Tibial artery (tissue), 4 donors: ENCODE results near the gene TTLL11.

Source experiments
- DNase-seq, 2 donors: peaks; one replicate each; pipeline ENCODE4 v3.0.0-alpha.2; 2019
- H3K27ac ChIP-seq, 2 donors: fragments of 200-600 bp; sonication (generic) in 1 of 2; 1 replicate in 1 of 2; 2 replicates in 1 of 2; pipeline ENCODE4 v1.5.1; 2018 to 2019; ENCODE audit warnings: mild to moderate bottlenecking in 1 of 2
- H3K27me3 ChIP-seq, 2 donors: fragments of 200-600 bp; sonication (generic) in 1 of 2; one replicate each; pipeline versions ENCODE4 v1.5.1 to v1.6.0; 2016 to 2019
- H3K36me3 ChIP-seq, 3 donors: fragments of 200-600 bp; sonication (generic) in 2 of 3; one replicate each; pipeline ENCODE4 v1.5.1; 2016 to 2019; ENCODE audit warnings: mild to moderate bottlenecking in 2 of 3
- H3K4me1 ChIP-seq, 4 donors: fragments of 200-600 bp; sonication (generic) in 2 of 4; 1 replicate in 3 of 4; 2 replicates in 1 of 4; pipeline ENCODE4 v1.5.1; 2016 to 2019
- H3K4me3 ChIP-seq, 2 donors: fragments of 200-600 bp; sonication (generic) in 1 of 2; 1 replicate in 1 of 2; 2 replicates in 1 of 2; pipeline ENCODE4 v1.5.1; 2018 to 2019; ENCODE audit warnings: mild to moderate bottlenecking in 2 of 2
- H3K9me3 ChIP-seq, 3 donors: fragments of 200-600 bp; sonication (generic) in 1 of 3; one replicate each; pipeline ENCODE4 v1.5.1; 2016 to 2019
- CTCF ChIP-seq, 2 experiments: fragments of 200-600 bp in 1 of 2; fragments of 450-650 bp in 1 of 2; IDR thresholded peaks; one replicate each; pipeline ENCODE4 v1.5.1; 2017 to 2019; ENCODE audit warnings: antibody characterized with exemption in 2 of 2, mild to moderate bottlenecking in 1 of 2, moderate library complexity in 1 of 2
- intact Hi-C: fragments of 100-400 bp; cut with DNase I; formaldehyde crosslinking; loops from one replicate; pipeline ENCODE4 v1.15.0; 2023; ENCODE audit warnings: low total_unique reads

The TTLL11 gene

DNA sequence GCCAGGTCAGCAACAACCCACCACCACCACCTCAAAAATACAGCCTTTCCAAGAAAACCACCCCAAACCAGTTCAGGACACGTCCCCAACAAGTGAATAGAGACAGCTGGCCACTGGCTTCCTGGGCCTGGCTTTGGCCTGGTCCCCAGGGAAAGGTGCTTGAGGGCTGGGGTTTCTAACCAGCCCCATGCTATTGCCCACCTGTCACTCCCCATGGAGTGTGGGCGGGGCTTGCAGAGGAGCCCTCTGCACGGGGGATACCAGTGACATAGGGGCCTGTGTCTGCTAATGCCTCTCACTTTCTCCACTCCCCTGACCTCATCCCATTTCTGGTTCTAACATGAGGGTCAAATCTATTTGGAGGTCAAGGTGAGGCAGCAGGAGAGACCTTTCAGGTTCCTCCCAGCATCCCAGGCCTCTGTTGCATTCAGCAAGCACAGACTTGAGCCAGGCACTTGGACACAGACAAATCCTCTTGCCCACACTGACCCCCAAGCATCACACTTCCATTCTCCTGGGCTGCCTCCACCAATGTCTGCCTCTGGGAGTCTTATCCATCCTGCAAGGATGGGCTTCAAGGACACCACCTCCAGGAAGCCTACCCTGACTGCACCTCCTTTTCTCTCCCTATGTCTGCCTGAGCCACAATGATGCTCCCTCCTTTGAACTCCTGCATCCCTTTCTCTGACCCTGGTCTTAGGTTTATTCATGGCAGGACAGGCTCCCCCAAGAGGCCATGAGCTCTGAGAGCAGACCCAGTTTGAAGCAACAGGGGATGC is 16.1 kb upstream of the TTLL11 start:
- no peak for DNase-seq
- Histone ChIP-seq H3K4me3 (no peak overlapping the region), H3K9me3 (no peaks in the 10 kb centered on the region), H3K27me3 (no peaks in the 10 kb centered on the region), H3K36me3 (no peaks in the 10 kb centered on the region), H3K27ac (no peak overlapping the region), H3K4me1 (no peaks in the 10 kb centered on the region)
- intact Hi-C loops: no loop called here
- TF ChIP-seq CTCF (IDR thresholded peaks at IDR 0.05): no peak

DNA sequence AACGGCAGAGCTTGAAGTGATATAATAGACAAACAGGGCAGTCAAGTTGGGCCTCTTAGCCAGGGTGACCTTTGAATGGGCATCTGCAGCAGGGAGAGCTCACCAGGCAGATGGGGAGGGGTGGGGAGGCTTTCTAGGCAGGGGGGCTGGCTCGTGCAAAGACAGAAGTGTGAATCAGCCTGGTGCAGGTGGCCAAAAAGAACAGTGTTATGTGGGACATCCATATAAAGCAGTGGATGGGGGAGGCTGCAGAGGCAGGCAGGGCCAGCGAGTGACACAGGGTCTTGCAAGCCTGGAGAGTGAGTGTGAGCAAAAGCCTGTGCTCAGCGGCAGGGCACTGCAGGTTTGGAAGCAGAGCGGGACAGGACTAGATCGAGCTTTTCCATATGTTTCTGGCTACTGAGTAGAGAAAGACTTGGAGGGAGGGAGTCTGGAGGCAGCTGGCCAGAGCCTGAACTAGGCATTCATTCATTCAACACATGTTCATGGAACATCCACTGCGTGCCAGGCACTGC is 14.2 kb upstream of the TTLL11 start:
- Histone ChIP-seq H3K27ac (no peak overlapping the region), H3K4me3 (no peak overlapping the region), H3K27me3 (no peaks in the 10 kb centered on the region), H3K36me3 (no peaks in the 10 kb centered on the region), H3K9me3 (peaks cover 0 to 3% (median 0%) of the 10 kb centered on the region in 3 donors), H3K4me1 (no peaks in the 10 kb centered on the region)
- intact Hi-C loops: no loop called here
- no peak for TF ChIP-seq CTCF (IDR thresholded peaks at IDR 0.05)
- DNase-seq: no peak

GRCh38 chr9:122106576-122106975 is 13.5 kb upstream of the TTLL11 start:
- H3K27me3 ChIP-seq: no peaks in the 10 kb centered on the region
- no peak for TF ChIP-seq CTCF (IDR thresholded peaks at IDR 0.05)
- H3K27ac ChIP-seq: no peak overlapping the region
- intact Hi-C loops: no loop called here
- peaks cover 0 to 3% (median 0%) of the 10 kb centered on the region in 3 donors for H3K9me3 ChIP-seq
- no peaks in the 10 kb centered on the region for H3K4me1 ChIP-seq
- no peaks in the 10 kb centered on the region for H3K36me3 ChIP-seq
- no peak overlapping the region for H3K4me3 ChIP-seq
- no peak for DNase-seq

GRCh38 chr9:122103985-122104384 is 10.9 kb upstream of the TTLL11 start:
- intact Hi-C loops: no loop called here
- Histone ChIP-seq H3K9me3 (peaks cover 0 to 3% (median 0%) of the 10 kb centered on the region in 3 donors), H3K4me1 (no peaks in the 10 kb centered on the region), H3K4me3 (no peak overlapping the region), H3K27me3 (no peaks in the 10 kb centered on the region), H3K36me3 (no peaks in the 10 kb centered on the region), H3K27ac (no peak overlapping the region)
- no peak for TF ChIP-seq CTCF (IDR thresholded peaks at IDR 0.05)
- DNase-seq: no peak

- no peak for TF ChIP-seq CTCF (IDR thresholded peaks at IDR 0.05)
- intact Hi-C loops: no loop called here
- H3K4me1 ChIP-seq: no peaks in the 10 kb centered on the region
- H3K27me3 ChIP-seq: no peaks in the 10 kb centered on the region
- H3K9me3 ChIP-seq: peaks cover 0 to 3% (median 0%) of the 10 kb centered on the region in 3 donors
- no peak overlapping the region for H3K4me3 ChIP-seq
- DNase-seq: peak in 1 of 2 donors; percentile 24
- no peak overlapping the region for H3K27ac ChIP-seq
- H3K36me3 ChIP-seq: no peaks in the 10 kb centered on the region
Measured at GRCh38 chr9:122102156-122102555, 9.0 kb upstream of the TTLL11 start.
